Measurements from ENCODE around the gene HSPBAP1. TPM values are rescaled to one million over a fixed set of nuclear protein-coding genes. Genes with fewer than 3 reads are reported as not detected.

The HSPBAP1 gene
- total and polyA plus RNA-seq, 2 of the 13 experiments (the other 11 are each of a cell fraction or from before 2014, with no cell fraction given) = 4.2 to 5.1 TPM

DNA sequence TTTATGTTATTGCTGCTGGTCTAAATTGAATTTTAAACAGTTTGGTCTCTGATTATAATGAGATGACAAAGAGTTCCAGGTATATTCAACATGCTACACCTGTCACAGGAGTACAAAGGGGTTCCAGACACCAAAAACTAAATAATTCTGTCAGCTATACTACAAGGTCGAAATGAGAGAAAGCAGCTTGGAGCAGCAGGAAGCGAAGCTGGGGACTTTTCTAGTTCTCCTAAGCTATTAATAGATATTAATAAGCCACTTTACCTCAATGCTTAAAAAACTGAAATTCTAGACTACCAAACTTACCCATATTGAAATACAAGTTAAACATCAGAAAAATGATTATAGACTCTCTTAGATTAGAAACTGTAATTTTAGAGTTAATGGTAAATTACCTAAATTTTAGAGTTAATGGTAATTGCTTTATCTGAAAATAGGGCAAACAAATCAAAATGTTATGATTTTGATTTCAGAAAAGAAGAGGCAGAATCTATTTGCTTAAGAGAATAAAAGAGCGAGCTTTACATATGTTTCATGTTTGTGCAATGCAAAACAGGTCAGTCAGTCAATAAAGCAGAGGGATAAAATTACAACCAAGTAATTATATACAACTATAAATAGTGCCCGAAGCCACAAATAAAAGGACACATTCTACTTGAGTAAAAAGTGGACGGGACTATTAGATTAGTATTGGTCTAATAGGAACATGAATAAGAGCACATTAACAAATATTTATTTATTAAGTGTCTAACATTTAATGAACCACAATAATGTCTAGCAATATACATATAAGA lies 16.8 kb downstream of the HSPBAP1 start:
- no peak for FAIRE-seq
- 69% methylated on average over 5 of the region's 5 CpGs for WGBS (ENCODE audit: low lambda C conversion rate)
- Histone ChIP-seq H4K20me1 (ENCODE audit: insufficient read depth, low read length) (no peaks in the 10 kb centered on the region), H3K27me3 (ENCODE audit: control insufficient read depth in 1 of 2, insufficient read depth in 2 of 2, low read length in 2 of 2) (no peaks in the 10 kb centered on the region), H3K9me3 (ENCODE audit: low read length) (no peaks in the 10 kb centered on the region), H3K9ac (ENCODE audit: insufficient read depth, low read depth, low read length) (no peak overlapping the region), H3K36me3 (replicated peaks in 1 of 2; ENCODE audit: control insufficient read depth in 1 of 2, insufficient read depth in 2 of 2, low read length in 2 of 2) (no peaks in the 10 kb centered on the region), H3K27ac (ENCODE audit: extremely low read length, insufficient read depth, low read length) (no peak overlapping the region), H3K4me3 (replicated peaks in 1 of 3; ENCODE audit: insufficient read depth in 1 of 3, low read depth in 2 of 3, low read length in 3 of 3) (no peak overlapping the region), H3K79me2 (ENCODE audit: insufficient read depth, low read length) (no peaks in the 10 kb centered on the region), H3K4me2 (ENCODE audit: low read depth, low read length) (no peak overlapping the region), H2AFZ (ENCODE audit: low read length) (no peak overlapping the region), H3K4me1 (ENCODE audit: insufficient read depth, low read length) (no peaks in the 10 kb centered on the region)
- CTCF ChIA-PET (ENCODE audit: low intra/inter-chr PET ratio, low total read pairs) = no interaction called here
- no peak for TF ChIP-seq HOXA3 (CRISPR knock-in tag; IDR thresholded peaks at IDR 0.05)
- no peak for TF ChIP-seq ZNF816 (CRISPR knock-in tag; IDR thresholded peaks at IDR 0.05; ENCODE audit: borderline replicate concordance)
- TF ChIP-seq, protein P1, sequence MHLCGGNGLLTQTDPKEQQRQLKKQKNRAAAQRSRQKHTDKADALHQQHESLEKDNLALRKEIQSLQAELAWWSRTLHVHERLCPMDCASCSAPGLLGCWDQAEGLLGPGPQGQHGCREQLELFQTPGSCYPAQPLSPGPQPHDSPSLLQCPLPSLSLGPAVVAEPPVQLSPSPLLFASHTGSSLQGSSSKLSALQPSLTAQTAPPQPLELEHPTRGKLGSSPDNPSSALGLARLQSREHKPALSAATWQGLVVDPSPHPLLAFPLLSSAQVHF (CRISPR knock-in tag; IDR thresholded peaks at IDR 0.05) = no peak
- no peak for TF ChIP-seq ZSCAN31 (CRISPR knock-in tag; IDR thresholded peaks at IDR 0.05; ENCODE audit: low read depth)
- no peak for TF ChIP-seq ZNF558 (CRISPR knock-in tag; IDR thresholded peaks at IDR 0.05; ENCODE audit: borderline replicate concordance)
- TF ChIP-seq PCBP2 (optimal IDR thresholded peaks at IDR 0.05; ENCODE audit: low read depth, low read length, poor library complexity, severe bottlenecking) = no peak
- no peak for TF ChIP-seq ZNF782 (CRISPR knock-in tag; IDR thresholded peaks at IDR 0.05; ENCODE audit: borderline replicate concordance)
- TF ChIP-seq KDM6A (CRISPR knock-in tag; IDR thresholded peaks at IDR 0.05; ENCODE audit: low read depth) = no peak
- no peak for TF ChIP-seq SUZ12 (IDR thresholded peaks at IDR 0.05; ENCODE audit: low read depth, low read length)
- no peak for TF ChIP-seq BRCA1 (CRISPR knock-in tag; IDR thresholded peaks at IDR 0.05)
- no peak for TF ChIP-seq GPN1 (CRISPR knock-in tag; IDR thresholded peaks at IDR 0.05; ENCODE audit: borderline replicate concordance)
- no peak for TF ChIP-seq TEAD2 (CRISPR knock-in tag; IDR thresholded peaks at IDR 0.05)
- no peak for TF ChIP-seq KLF11 (CRISPR knock-in tag; IDR thresholded peaks at IDR 0.05)
- TF ChIP-seq ZNF383 (CRISPR knock-in tag; IDR thresholded peaks at IDR 0.05; ENCODE audit: borderline replicate concordance) = no peak
- TF ChIP-seq RELA (CRISPR knock-in tag; IDR thresholded peaks at IDR 0.05) = no peak
- no peak for TF ChIP-seq NR1H2 (CRISPR knock-in tag; IDR thresholded peaks at IDR 0.05; ENCODE audit: borderline replicate concordance, low read depth)
- no peak for TF ChIP-seq TEAD3 (CRISPR knock-in tag; optimal IDR thresholded peaks at IDR 0.05; ENCODE audit: borderline replicate concordance)
- intact Hi-C loops (cut with micrococcal nuclease; ENCODE audit: unreplicated experiment) = no loop called here
- DNase-seq (ENCODE audit: low spot score) = no peak
- POLR2A ChIA-PET = no interaction called here
- in situ Hi-C loops (cut with HindIII; ENCODE audit: extremely low pct_ligation_motif_present, low pct_unique_long_range_greater_than_20kb) = no loop called here
- BruUV-seq (replicated peaks) = no TSS peak
- ATAC-seq = no peak

Measured in HepG2 (cell line).